Right lobe of liver (tissue), 6 donors: Measurements from ENCODE around the gene EIF4E3. TPM values are rescaled to one million over a fixed set of nuclear protein-coding genes. Genes with fewer than 3 reads are reported as not detected.

Experiments used
- ATAC-seq, 4 donors: fragments of 200-7000 bp; cut with Tn5 transposase; one replicate each; pipeline ENCODE4 v1.9.1; 2020; ENCODE audit warnings: mild to moderate bottlenecking in 4 of 4, moderate library complexity in 4 of 4
- DNase-seq, 3 donors: peaks; one replicate each; pipeline ENCODE4 v3.0.0-alpha.2; 2020
- H3K27ac ChIP-seq, 3 donors: fragments of 200-600 bp; one replicate each; pipeline ENCODE4 v1.8.0; 2022
- H3K27me3 ChIP-seq, 2 donors: fragments of 200-600 bp; one replicate each; pipeline ENCODE4 v1.8.0; 2022
- H3K36me3 ChIP-seq, 4 donors: fragments of 200-600 bp; sonication (generic) in 1 of 4; one replicate each; pipeline versions ENCODE4 v1.5.1 to v1.8.0; 2017 to 2022; ENCODE audit warnings: control low read depth in 1 of 4
- H3K4me1 ChIP-seq, 4 donors: fragments of 200-600 bp; sonication (generic) in 1 of 4; one replicate each; pipeline versions ENCODE4 v1.5.1 to v1.8.0; 2017 to 2022; ENCODE audit warnings: control low read depth in 1 of 4
- H3K4me3 ChIP-seq, 3 donors: fragments of 200-600 bp; one replicate each; pipeline ENCODE4 v1.8.0; 2022
- H3K9me3 ChIP-seq, 4 donors: fragments of 200-600 bp; sonication (generic) in 1 of 4; one replicate each; pipeline versions ENCODE4 v1.5.1 to v1.8.0; 2017 to 2022; ENCODE audit warnings: control low read depth in 1 of 4
- CTCF ChIP-seq, 4 donors: fragments of 200-600 bp in 3 of 4; fragments of 450-650 bp in 1 of 4; IDR thresholded peaks; one replicate each; pipeline versions ENCODE4 v1.5.1 to v1.8.0; 2016 to 2022; ENCODE audit warnings: antibody characterized with exemption in 4 of 4, mild to moderate bottlenecking in 2 of 4
- POLR2A ChIP-seq: fragments of 450-650 bp; IDR thresholded peaks from one replicate; pipeline ENCODE4 v1.6.1; 2017; ENCODE audit warnings: antibody characterized with exemption, mild to moderate bottlenecking
- WGBS: methylation state at CpG from one replicate; pipeline ENCODE4 v1.1.6; 2018; ENCODE audit warnings: low coverage, low lambda C conversion rate; ENCODE audit not compliant: insufficient coverage; ENCODE audit errors: missing lambda C conversion rate; 5-methylcytosine and 5-hydroxymethylcytosine counted together
- intact Hi-C, 2 donors: fragments of 100-400 bp; cut with DNase I; formaldehyde crosslinking; loops; one replicate each; pipeline versions ENCODE4 v1.11.2 to v1.14.1; 2022
- total RNA-seq, 6 experiments: library from RNA; depleted of rRNA in 2 of 6; stranded (reverse); fragments of >200 nt in 2 of 6; fragmentation: NEBNext Ultra II Directional in 3 of 6; extraction: Animal tissue kit (Norgen Biotek cat#: 25700) in 3 of 6; gene quantifications; one replicate each; pipeline versions ENCODE4 v1.1.0 to v1.2.4, GENCODE V29; 2016 to 2023
- donor health status: DM: no; HTN: yes; CAD: no.
- donor health status: DM: no; HTN: no; CAD: no.
- donor health status: DM: no; HTN: no; CAD: no.
- donor health status: DM: no; HTN: yes; CAD: no.
- donor health status: DM: no; HTN: yes; CAD: no.

EIF4E3 gene
- total RNA-seq, 6 experiments from 2014 or later: 6.4 to 12.2 (median 8.2) TPM

GRCh38 chr3:71655061-71655460 is 70.1 kb downstream of the EIF4E3 start:
- H3K36me3 ChIP-seq: no peaks in the 10 kb centered on the region
- DNase-seq (no peak), ATAC-seq (no peak)
- no peak overlapping the region for H3K4me3 ChIP-seq
- 89% methylated on average over 8 of the region's 8 CpGs for WGBS
- H3K9me3 ChIP-seq: no peaks in the 10 kb centered on the region
- H3K4me1 ChIP-seq: no peaks in the 10 kb centered on the region
- intact Hi-C loops: loop anchor here in 1 of 2 donors (10.0 kb wide), 1 partner anchor 1120 kb away; no protein-coding TSS in a partner anchor
- TF ChIP-seq POLR2A: no peak
- TF ChIP-seq CTCF (IDR thresholded peaks at IDR 0.05): no peak
- no peaks in the 10 kb centered on the region for H3K27me3 ChIP-seq
- no peak overlapping the region for H3K27ac ChIP-seq

- WGBS: 61% methylated on average over 5 of the region's 6 CpGs
- intact Hi-C loops: loop anchor here in 1 of 2 donors (10.0 kb wide), 1 partner anchor 1119 kb away; no protein-coding TSS in a partner anchor
These were observed 71.8 kb downstream of the EIF4E3 start for GRCh38 chr3:71653414-71653807.

GRCh38 chr3:71652781-71653413 is 72.3 kb downstream of the EIF4E3 start:
- 21% methylated on average over 14 of the region's 14 CpGs for WGBS
- DNase-seq: peak; percentile 65 to 78 (median 66)
- TF ChIP-seq CTCF (IDR thresholded peaks at IDR 0.05) (peak; percentile 45 to 65 (median 62)), POLR2A (no peak)

More at GRCh38 chr3:71653414-71653807, 71.8 kb downstream of the EIF4E3 start:
- no peaks in the 10 kb centered on the region for H3K36me3 ChIP-seq
- TF ChIP-seq POLR2A (no peak), CTCF (IDR thresholded peaks at IDR 0.05) (no peak)
- no peaks in the 10 kb centered on the region for H3K9me3 ChIP-seq
- H3K27me3 ChIP-seq: no peaks in the 10 kb centered on the region
- no peak for ATAC-seq
- DNase-seq: no peak
- no peak overlapping the region for H3K4me3 ChIP-seq
- H3K4me1 ChIP-seq: no peaks in the 10 kb centered on the region
- no peak overlapping the region for H3K27ac ChIP-seq

GRCh38 chr3:71651625-71652024 is 73.6 kb downstream of the EIF4E3 start:
- Histone ChIP-seq H3K4me1 (no peaks in the 10 kb centered on the region), H3K27ac (no peak overlapping the region), H3K36me3 (no peaks in the 10 kb centered on the region), H3K9me3 (no peaks in the 10 kb centered on the region), H3K4me3 (no peak overlapping the region), H3K27me3 (no peaks in the 10 kb centered on the region)
- DNase-seq: no peak
- ATAC-seq: no peak
- 67% methylated on average over 2 of the region's 6 CpGs for WGBS
- TF ChIP-seq POLR2A: no peak
- no peak for TF ChIP-seq CTCF (IDR thresholded peaks at IDR 0.05)
- intact Hi-C loops: loop anchor here in 1 of 2 donors (10.0 kb wide), 1 partner anchor 1117 kb away; no protein-coding TSS in a partner anchor

More at GRCh38 chr3:71652781-71653413, 72.3 kb downstream of the EIF4E3 start:
- H3K9me3 ChIP-seq: no peaks in the 10 kb centered on the region
- H3K27ac ChIP-seq: no peak overlapping the region
- intact Hi-C loops: loop anchor here in 1 of 2 donors (10.0 kb wide), 1 partner anchor 1118 kb away; no protein-coding TSS in a partner anchor
- H3K4me3 ChIP-seq: no peak overlapping the region
- peak; percentile 96 to 99 (median 98) for ATAC-seq
- no peaks in the 10 kb centered on the region for H3K27me3 ChIP-seq
- no peaks in the 10 kb centered on the region for H3K4me1 ChIP-seq
- no peaks in the 10 kb centered on the region for H3K36me3 ChIP-seq
